Colonic mucosa (tissue), 4 donors: Measurements from ENCODE around the gene ACTBL2. TPM values are rescaled to one million over a fixed set of nuclear protein-coding genes. Genes with fewer than 3 reads are reported as not detected.
"Not testable (repeated sequence)": the region's sequence is repeated elsewhere in the genome, so short reads cannot be mapped to it uniquely, and the experiment has no call there.

Experiments
- DNase-seq: peaks from one replicate; pipeline ENCODE4 v3.0.0-alpha.2; 2020
- H3K27ac ChIP-seq: fragments of 200-600 bp; one replicate; pipeline ENCODE4 v1.8.0; 2021
- H3K27me3 ChIP-seq: fragments of 200-600 bp; one replicate; pipeline ENCODE4 v1.8.0; 2021
- H3K36me3 ChIP-seq: fragments of 200-600 bp; one replicate; pipeline ENCODE4 v1.8.0; 2021
- H3K4me1 ChIP-seq: fragments of 200-600 bp; one replicate; pipeline ENCODE4 v1.8.0; 2021; ENCODE audit warnings: mild to moderate bottlenecking
- H3K4me3 ChIP-seq: fragments of 200-600 bp; one replicate; pipeline ENCODE4 v1.8.0; 2021
- H3K9ac ChIP-seq, 2 donors: one replicate each; pipeline ENCODE4 v1.7.0; 2013; ENCODE audit warnings: control low read depth in 2 of 2, low read depth in 2 of 2, low read length in 2 of 2
- H3K9me3 ChIP-seq: fragments of 200-600 bp; one replicate; pipeline ENCODE4 v1.8.0; 2021
- intact Hi-C: fragments of 100-400 bp; cut with DNase I; formaldehyde crosslinking; loops from one replicate; pipeline ENCODE4 v1.14.1; 2022
- total RNA-seq, 2 donors: library from RNA; stranded (reverse); fragmentation: NEBNext Ultra II Directional in 1 of 2; extraction: Animal tissue kit (Norgen Biotek cat#: 25700) in 1 of 2; gene quantifications; one replicate each; pipeline ENCODE4 v1.2.1, GENCODE V29; 2021
- TF ChIP-seq, protein P1 (sequence below): fragments of 200-600 bp; IDR thresholded peaks from one replicate; pipeline ENCODE4 v1.8.0; 2022; ENCODE audit warnings: antibody characterized with exemption, mild to moderate bottlenecking
- donor health status: healthy.
- donor health status: DM: no; HTN: no; CAD: no.
- donor health status: DM: no; HTN: no; CAD: no.

ACTBL2 gene
- total RNA-seq, result not detected

DNA sequence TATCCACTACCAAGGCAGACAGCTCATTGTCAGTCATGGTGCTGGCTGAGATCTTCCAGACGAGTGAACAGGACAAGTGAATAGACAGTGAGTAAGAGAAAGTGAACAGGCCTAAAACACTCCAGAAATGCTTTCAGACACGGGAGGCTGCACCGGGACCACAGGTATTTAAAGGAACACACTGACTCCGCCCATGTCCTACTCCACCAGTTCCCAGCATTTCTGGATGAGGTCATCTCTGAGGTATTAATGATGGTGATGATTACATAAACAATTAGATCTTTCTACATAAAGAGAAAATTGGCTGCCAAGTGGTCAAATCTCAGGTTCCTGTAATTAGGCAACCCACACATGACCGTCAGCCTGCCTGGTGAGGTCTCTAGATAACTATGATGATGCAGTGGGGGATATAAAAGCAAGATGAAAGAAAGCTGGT, at the start of gene ACTBL2:
ACTBL2 (minus strand) TSS at position 141 of the 436 bp plus-strand sequence; CDS start at position 37, 104 bp downstream.
- Histone ChIP-seq H3K9ac (no peak within 1 kb of the TSS), H3K27me3 (no peaks in the 10 kb centered on the region), H3K9me3 (no peaks in the 10 kb centered on the region), H3K36me3 (no peaks in the 10 kb centered on the region), H3K4me1 (no peaks in the 10 kb centered on the region), H3K27ac (no peak within 1 kb of the TSS), H3K4me3 (no peak within 1 kb of the TSS)
- intact Hi-C loops, result no loop called here
- TF ChIP-seq, protein P1, sequence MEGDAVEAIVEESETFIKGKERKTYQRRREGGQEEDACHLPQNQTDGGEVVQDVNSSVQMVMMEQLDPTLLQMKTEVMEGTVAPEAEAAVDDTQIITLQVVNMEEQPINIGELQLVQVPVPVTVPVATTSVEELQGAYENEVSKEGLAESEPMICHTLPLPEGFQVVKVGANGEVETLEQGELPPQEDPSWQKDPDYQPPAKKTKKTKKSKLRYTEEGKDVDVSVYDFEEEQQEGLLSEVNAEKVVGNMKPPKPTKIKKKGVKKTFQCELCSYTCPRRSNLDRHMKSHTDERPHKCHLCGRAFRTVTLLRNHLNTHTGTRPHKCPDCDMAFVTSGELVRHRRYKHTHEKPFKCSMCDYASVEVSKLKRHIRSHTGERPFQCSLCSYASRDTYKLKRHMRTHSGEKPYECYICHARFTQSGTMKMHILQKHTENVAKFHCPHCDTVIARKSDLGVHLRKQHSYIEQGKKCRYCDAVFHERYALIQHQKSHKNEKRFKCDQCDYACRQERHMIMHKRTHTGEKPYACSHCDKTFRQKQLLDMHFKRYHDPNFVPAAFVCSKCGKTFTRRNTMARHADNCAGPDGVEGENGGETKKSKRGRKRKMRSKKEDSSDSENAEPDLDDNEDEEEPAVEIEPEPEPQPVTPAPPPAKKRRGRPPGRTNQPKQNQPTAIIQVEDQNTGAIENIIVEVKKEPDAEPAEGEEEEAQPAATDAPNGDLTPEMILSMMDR, result no peak
- DNase-seq, result no peak

DNA sequence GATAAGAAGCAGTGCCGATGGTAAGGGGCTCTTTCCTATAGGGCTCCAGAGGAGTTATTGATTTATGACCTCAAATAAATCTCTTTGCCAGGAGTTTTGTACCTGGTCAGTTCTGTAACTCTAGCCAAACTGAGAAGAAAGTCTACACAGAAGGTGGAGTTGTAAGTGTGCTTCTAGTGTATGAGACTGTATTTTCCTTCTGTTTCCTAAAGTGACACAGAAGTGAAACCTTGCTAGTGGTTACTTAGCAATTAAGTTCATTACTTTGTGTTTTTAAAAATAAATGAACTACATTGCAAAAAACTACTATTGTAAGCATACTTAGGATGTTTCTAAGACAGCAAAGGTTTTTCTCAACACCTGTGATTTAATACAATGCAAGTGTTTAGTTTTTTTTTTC, 48.7 kb upstream of the ACTBL2 start:
- Histone ChIP-seq H3K36me3 (no peaks in the 10 kb centered on the region), H3K4me1 (no peaks in the 10 kb centered on the region), H3K4me3 (no peak overlapping the region), H3K9ac (no peak overlapping the region), H3K9me3 (no peaks in the 10 kb centered on the region), H3K27ac (no peak overlapping the region), H3K27me3 (no peaks in the 10 kb centered on the region)
- TF ChIP-seq, protein P1, result no peak
- intact Hi-C loops, result no loop called here
- DNase-seq, result no peak

DNA sequence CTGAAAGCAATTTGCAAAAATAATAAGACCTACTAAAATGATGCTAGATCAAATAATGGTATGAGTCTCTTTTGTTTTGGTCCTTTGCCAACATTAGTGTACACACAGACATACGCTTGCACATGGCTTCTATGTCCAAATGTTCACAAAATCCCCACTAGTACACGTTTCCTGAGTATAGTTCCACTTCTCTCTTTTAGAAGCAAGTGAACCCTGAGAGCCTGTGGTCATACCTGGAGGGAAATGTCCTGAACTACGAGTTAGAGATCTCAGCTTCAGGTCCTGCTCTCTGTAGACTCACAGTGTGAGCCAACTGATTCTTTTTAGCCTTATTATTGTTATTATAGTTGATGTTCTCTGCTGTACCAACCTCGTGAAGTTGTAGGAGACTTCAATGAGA, 47.3 kb upstream of the ACTBL2 start:
- H3K9me3 ChIP-seq, result no peaks in the 10 kb centered on the region

DNA sequence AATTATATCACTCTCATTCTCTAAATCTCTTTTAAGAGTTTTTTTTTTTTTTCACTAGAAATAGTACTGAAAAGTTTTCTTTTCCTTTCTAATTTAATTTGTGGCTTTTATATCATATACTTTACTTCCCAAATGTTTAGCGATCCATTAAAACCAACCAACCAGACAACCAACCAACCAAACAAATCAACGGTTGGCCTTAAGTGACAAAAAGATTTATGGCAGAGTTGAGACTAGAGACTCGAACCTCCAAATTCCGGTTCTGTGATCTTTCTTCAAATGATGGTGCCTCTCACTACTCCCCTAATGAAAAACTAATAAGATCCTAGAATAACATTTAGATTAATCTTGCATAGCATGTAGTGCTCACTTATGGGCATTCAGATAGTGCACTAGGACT, 45.3 kb upstream of the ACTBL2 start:
- Histone ChIP-seq H3K36me3 (no peaks in the 10 kb centered on the region), H3K27ac (no peak overlapping the region), H3K9ac (no peak overlapping the region), H3K4me3 (no peak overlapping the region), H3K9me3 (no peaks in the 10 kb centered on the region), H3K4me1 (no peaks in the 10 kb centered on the region), H3K27me3 (no peaks in the 10 kb centered on the region)
- intact Hi-C loops, result no loop called here
- TF ChIP-seq, protein P1, result no peak
- no peak for DNase-seq

More for the DNA sequence above, 47.3 kb upstream of the ACTBL2 start:
- Histone ChIP-seq H3K4me1 (no peaks in the 10 kb centered on the region), H3K27ac (no peak overlapping the region), H3K36me3 (no peaks in the 10 kb centered on the region), H3K4me3 (no peak overlapping the region), H3K27me3 (no peaks in the 10 kb centered on the region), H3K9ac (no peak overlapping the region)
- TF ChIP-seq, protein P1, result no peak
- intact Hi-C loops, result no loop called here
- DNase-seq, result no peak

DNA sequence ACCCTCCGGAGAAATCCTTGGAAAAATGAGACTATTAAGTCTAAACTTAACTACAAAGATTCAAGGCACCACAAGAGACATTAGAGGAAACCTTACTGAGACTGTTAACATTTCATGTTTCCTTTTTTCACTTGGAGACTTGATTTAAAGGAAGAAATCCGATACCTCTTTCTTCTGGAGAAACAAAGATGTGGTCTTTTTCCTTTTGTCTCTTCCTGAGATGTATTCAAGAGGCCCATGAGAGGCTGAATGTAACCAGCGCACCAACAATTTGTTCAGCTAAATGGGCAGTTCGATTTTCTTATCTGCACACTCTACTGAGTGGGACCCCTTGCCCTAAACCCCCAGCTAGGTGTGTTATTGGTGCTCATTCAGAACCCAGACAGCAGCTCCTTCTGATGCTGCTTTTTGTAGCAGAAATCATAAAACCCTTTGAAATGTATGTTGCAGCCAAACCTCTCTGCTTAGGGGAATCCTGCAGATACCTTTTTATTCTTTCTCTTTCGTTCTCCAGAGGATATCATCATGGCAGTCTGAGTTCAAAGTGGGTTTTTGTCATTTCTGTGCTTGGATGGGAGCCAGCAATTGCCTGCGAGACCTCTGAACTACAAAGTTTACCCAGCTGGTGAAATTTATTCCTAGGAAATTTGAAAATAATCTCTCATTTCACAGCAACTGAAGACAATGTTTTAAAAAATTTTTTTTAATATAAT, 41.9 kb upstream of the ACTBL2 start:
- TF ChIP-seq, protein P1, result no peak
- H3K27ac ChIP-seq, result no peak overlapping the region
- no peaks in the 10 kb centered on the region for H3K27me3 ChIP-seq
- no peaks in the 10 kb centered on the region for H3K4me1 ChIP-seq
- no peak overlapping the region for H3K4me3 ChIP-seq
- H3K36me3 ChIP-seq, result no peaks in the 10 kb centered on the region
- DNase-seq, result no peak
- no peaks in the 10 kb centered on the region for H3K9me3 ChIP-seq
- intact Hi-C loops, result no loop called here
- no peak overlapping the region for H3K9ac ChIP-seq

DNA sequence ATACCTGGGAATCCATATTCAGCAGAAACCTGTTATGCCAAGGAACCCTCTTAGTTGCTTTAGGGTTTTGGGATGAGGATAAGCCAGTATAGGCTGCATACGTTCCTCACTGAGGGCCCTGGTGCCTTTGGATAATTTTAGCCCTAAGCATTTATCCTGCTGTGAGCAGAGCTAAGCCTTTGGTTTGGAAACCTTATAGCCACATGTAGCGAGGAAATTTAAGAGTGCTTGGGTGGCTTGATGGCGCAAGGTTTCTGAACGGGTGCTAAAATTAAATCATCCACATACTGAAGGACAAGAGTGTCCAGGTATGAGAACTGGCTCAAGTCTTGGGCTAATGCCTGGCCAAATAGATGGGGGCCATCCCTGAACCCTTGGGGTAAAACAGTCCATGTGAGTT, 39.9 kb upstream of the ACTBL2 start:
- DNase-seq, H3K9ac ChIP-seq, H3K27me3 ChIP-seq, H3K4me1 ChIP-seq, H3K27ac ChIP-seq, H3K4me3 ChIP-seq, H3K36me3 ChIP-seq, intact Hi-C loops, H3K9me3 ChIP-seq: not testable (repeated sequence)

DNA sequence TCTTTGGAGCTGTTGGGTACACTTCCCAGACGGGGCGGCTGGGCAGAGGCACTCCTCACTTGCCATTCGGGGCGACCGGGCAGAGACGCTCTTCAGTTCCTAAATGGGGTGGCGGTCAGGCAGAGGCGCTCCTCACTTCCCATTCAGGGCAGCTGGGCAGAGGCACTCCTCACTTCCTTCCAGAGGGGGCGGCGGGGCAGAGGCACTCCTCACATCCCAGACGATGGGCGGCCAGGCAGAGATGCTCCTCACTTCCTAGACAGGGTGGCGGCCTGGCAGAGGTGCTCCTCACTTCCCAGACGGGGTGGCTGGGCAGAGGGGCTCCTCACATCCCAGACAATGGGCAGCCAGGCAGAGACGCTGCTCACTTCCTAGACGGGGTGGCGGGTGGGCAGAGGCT, 35.8 kb upstream of the ACTBL2 start:
- DNase-seq, H3K27me3 ChIP-seq, H3K4me1 ChIP-seq, intact Hi-C loops, H3K4me3 ChIP-seq, H3K27ac ChIP-seq, H3K9ac ChIP-seq, H3K36me3 ChIP-seq, H3K9me3 ChIP-seq: not testable (repeated sequence)
